Activated B cell treated with CpG ODN at 0.5 μM for 24 hours (primary cell): ENCODE measurements around the gene WASF3. TPM values are rescaled to one million over a fixed set of nuclear protein-coding genes. Genes with fewer than 3 reads are reported as not detected.

Source experiments
- ATAC-seq: fragments of 200-7000 bp; cut with Tn5 transposase; one replicate; pipeline ENCODE4 v1.10.0; 2021; ENCODE audit warnings: low read depth, mild to moderate bottlenecking, moderate library complexity
- CTCF ChIA-PET: fragments of 350-600 bp; sonication (Branson Sonifier 250); formaldehyde crosslinking; loops from one replicate; lab custom pipeline; 2021; ENCODE audit warnings: antibody characterized with exemption; lab: Charles Lee
- POLR2A ChIA-PET: fragments of 350-600 bp; sonication (Branson Sonifier 250); formaldehyde crosslinking; loops from one replicate; lab custom pipeline; 2021; ENCODE audit warnings: antibody characterized with exemption; lab: Charles Lee
- DNase-seq: peaks from one replicate; pipeline ENCODE4 v3.0.0; 2022
- H3K27ac Mint-ChIP-seq: one replicate; pipeline ENCODE4 v1.8.0; 2020; ENCODE audit warnings: mixed read lengths
- H3K27me3 Mint-ChIP-seq: one replicate; pipeline ENCODE4 v1.8.0; 2021; ENCODE audit warnings: mixed read lengths
- H3K36me3 Mint-ChIP-seq: one replicate; pipeline ENCODE4 v1.8.0; 2021; ENCODE audit warnings: low read depth, mixed read lengths
- H3K4me1 Mint-ChIP-seq: one replicate; pipeline ENCODE4 v1.8.0; 2021; ENCODE audit warnings: mixed read lengths
- H3K4me3 Mint-ChIP-seq: one replicate; pipeline ENCODE4 v1.8.0; 2020; ENCODE audit warnings: mild to moderate bottlenecking, mixed read lengths
- H3K9me3 Mint-ChIP-seq: one replicate; pipeline ENCODE4 v1.8.0; 2020; ENCODE audit warnings: mixed read lengths
- intact Hi-C: fragments of 100-400 bp; cut with micrococcal nuclease; formaldehyde crosslinking; loops from one replicate; pipeline ENCODE4 v1.15.1; 2024
- total RNA-seq: library from RNA; stranded (reverse); gene quantifications from 2 replicates; pipeline ENCODE4 v1.2.3, GENCODE V29; 2022
- TF ChIP-seq, protein P1 (sequence below): fragments of 200-600 bp; IDR thresholded peaks from one replicate; pipeline ENCODE4 v1.8.0; 2022; ENCODE audit warnings: antibody characterized with exemption, mild to moderate bottlenecking

WASF3 gene
- total RNA-seq, 1 donor from 2014 or later, result 0.35 TPM

DNA sequence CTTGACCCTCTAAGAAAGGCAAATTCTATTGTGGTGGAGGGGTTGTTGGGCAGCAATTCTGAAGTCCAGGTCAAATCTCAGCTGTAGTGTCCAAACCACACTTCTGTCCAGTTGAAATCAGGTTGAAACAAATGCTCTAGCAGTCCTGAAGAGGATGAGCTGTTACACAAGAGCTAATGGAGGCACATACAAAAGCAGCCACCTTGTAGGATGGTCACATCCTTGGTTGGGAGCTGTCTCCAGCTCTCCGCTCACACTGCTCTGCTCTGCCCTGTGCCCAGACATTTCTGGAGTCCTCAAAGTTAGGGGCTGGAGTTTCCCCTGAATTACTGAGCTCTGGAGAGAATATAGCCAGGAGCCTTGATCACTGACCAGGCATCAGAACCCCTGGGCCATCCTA is 155.9 kb downstream of the WASF3 start:
- TF ChIP-seq, protein P1, sequence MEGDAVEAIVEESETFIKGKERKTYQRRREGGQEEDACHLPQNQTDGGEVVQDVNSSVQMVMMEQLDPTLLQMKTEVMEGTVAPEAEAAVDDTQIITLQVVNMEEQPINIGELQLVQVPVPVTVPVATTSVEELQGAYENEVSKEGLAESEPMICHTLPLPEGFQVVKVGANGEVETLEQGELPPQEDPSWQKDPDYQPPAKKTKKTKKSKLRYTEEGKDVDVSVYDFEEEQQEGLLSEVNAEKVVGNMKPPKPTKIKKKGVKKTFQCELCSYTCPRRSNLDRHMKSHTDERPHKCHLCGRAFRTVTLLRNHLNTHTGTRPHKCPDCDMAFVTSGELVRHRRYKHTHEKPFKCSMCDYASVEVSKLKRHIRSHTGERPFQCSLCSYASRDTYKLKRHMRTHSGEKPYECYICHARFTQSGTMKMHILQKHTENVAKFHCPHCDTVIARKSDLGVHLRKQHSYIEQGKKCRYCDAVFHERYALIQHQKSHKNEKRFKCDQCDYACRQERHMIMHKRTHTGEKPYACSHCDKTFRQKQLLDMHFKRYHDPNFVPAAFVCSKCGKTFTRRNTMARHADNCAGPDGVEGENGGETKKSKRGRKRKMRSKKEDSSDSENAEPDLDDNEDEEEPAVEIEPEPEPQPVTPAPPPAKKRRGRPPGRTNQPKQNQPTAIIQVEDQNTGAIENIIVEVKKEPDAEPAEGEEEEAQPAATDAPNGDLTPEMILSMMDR, result no peak
- intact Hi-C loops, result no loop called here
- ChIA-PET POLR2A (no interaction called here), CTCF (no interaction called here)
- H3K27me3 Mint-ChIP-seq, result peaks cover 7% of the 10 kb centered on the region
- H3K36me3 Mint-ChIP-seq, result no peaks in the 10 kb centered on the region
- no peak overlapping the region for H3K27ac Mint-ChIP-seq
- no peak overlapping the region for H3K4me3 Mint-ChIP-seq
- DNase-seq (no peak), ATAC-seq (no peak)
- peaks cover 2% of the 10 kb centered on the region for H3K9me3 Mint-ChIP-seq
- no peaks in the 10 kb centered on the region for H3K4me1 Mint-ChIP-seq

DNA sequence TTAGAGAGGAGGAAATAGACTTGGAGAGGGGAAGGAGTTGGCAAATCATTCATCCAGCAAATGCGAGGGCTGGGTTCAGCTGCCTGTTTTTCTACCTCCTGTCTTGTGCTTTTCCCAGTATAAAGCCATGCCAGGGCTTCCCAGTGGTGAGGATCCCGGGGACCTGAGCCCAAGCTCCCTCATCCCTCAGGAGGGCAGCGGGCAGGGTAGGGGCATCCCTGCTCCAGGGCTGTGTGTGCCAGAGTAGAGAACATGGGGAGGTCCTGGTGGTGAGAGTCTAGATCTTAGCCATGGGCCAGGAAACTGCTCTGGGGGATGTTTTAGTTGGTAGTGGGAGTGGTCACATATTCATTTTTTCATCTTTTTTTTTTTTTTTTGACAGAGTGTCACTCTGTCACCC is 159.5 kb downstream of the WASF3 start:
- POLR2A ChIA-PET, result no interaction called here
- intact Hi-C loops, result no loop called here
- ATAC-seq (no peak), DNase-seq (no peak)
- Mint-ChIP-seq H3K27ac (no peak overlapping the region), H3K4me1 (peaks cover 13% of the 10 kb centered on the region), H3K9me3 (peaks cover 2% of the 10 kb centered on the region), H3K36me3 (no peaks in the 10 kb centered on the region), H3K4me3 (no peak overlapping the region), H3K27me3 (peaks cover 7% of the 10 kb centered on the region)
- TF ChIP-seq, protein P1, result no peak
- CTCF ChIA-PET, result no interaction called here

DNA sequence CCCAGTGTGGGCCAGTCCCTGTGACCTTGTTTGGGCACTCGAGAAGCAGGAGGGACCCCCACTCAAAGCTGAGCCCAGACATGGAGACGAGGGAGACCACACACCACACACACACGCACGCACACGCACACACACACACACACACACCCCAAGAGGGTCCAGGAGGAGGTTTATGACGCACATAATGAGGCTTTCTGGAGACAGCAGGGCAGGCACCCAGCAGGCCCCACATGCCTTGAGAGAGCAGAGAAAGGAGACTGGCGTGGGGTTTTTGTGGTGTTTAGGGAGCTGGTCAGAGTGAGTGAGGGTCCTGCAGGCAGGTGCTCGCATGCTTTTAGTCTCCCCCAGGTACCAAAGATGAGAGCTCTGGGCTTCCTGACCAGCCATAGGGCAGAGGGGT is 160.7 kb downstream of the WASF3 start:
- H3K27me3 Mint-ChIP-seq, result peaks cover 5% of the 10 kb centered on the region
- no peak overlapping the region for H3K4me3 Mint-ChIP-seq
- no peaks in the 10 kb centered on the region for H3K9me3 Mint-ChIP-seq
- intact Hi-C loops, result no loop called here
- H3K36me3 Mint-ChIP-seq, result no peaks in the 10 kb centered on the region
- TF ChIP-seq, protein P1, result no peak
- ChIA-PET CTCF (no interaction called here), POLR2A (no interaction called here)
- no peak overlapping the region for H3K27ac Mint-ChIP-seq
- peaks cover 17% of the 10 kb centered on the region for H3K4me1 Mint-ChIP-seq
- DNase-seq (no peak), ATAC-seq (no peak)

DNA sequence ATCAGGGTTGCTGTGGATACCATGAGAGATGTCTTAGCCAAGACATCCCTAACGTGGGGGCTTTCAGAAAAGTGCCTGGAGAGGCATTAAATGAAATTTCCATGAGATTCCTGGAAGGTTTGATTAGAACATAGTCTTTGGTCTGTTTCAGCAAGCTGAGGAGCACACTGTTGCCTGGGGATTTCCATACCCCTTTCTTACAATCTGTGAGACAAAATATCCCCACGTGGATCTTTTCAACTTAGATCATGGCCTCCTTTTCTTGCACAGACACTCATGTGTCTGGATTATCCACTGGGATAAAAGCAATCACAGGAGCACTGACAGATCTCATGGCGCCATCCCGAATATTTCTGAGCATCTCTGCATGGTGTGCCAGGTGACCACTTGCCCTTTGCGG is 161.4 kb downstream of the WASF3 start:
- Mint-ChIP-seq H3K36me3 (no peaks in the 10 kb centered on the region), H3K27me3 (peaks cover 5% of the 10 kb centered on the region), H3K4me3 (no peak overlapping the region), H3K4me1 (peaks cover 17% of the 10 kb centered on the region), H3K9me3 (no peaks in the 10 kb centered on the region), H3K27ac (no peak overlapping the region)
- TF ChIP-seq, protein P1, result no peak
- no peak for DNase-seq
- no peak for ATAC-seq
- POLR2A ChIA-PET, result no interaction called here
- CTCF ChIA-PET, result no interaction called here
- intact Hi-C loops, result no loop called here

DNA sequence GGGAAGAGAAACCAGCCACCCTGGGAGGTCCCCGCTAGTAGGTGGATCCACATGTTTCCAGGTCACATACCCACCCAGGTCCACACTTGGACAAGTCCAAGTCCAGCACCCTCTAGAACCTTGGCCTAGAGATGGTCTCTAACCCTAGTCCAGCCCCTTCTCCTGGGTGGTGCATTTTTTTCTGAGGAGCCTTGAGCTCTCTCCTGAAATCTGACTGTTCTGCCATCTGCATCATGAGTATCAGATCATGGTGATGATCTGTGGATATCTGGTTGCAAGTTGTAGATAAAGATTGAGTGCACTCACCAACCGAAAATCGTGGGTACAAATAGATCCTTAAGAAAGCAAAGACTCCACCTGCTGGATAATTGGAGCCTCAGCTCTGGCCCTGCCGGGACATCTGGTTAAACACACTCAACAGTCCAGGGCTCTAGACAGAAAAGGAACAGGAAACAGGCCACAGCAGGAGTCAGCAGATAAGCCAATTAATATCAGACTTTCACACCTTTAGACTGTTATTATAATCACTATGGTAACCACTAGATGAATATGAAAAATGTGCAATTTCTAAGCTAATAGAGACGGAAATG is 162.0 kb downstream of the WASF3 start:
- CTCF ChIA-PET, result interaction anchor here (1.3 kb wide), 1 partner anchor 21 kb away, joined by 3 read pairs; no protein-coding TSS in a partner anchor

More for the DNA sequence above, 162.0 kb downstream of the WASF3 start:
- TF ChIP-seq, protein P1, result no peak
- ATAC-seq, result no peak
- H3K4me3 Mint-ChIP-seq, result no peak overlapping the region
- H3K4me1 Mint-ChIP-seq, result peaks cover 17% of the 10 kb centered on the region
- no peaks in the 10 kb centered on the region for H3K36me3 Mint-ChIP-seq
- DNase-seq, result no peak
- H3K9me3 Mint-ChIP-seq, result no peaks in the 10 kb centered on the region
- peaks cover 5% of the 10 kb centered on the region for H3K27me3 Mint-ChIP-seq
- POLR2A ChIA-PET, result no interaction called here
- intact Hi-C loops, result no loop called here
- no peak overlapping the region for H3K27ac Mint-ChIP-seq
